Mononuclear cell (primary cell): ENCODE data around the gene ZNF691. TPM values are rescaled to one million over a fixed set of nuclear protein-coding genes. Genes with fewer than 3 reads are reported as not detected.
"Not testable (repeated sequence)": the region's sequence is repeated elsewhere in the genome, so short reads cannot be mapped to it uniquely, and the experiment has no call there.

ENCODE experiments used
- H3K27me3 ChIP-seq: 2 replicates; pipeline ENCODE4 v1.6.0; 2011; ENCODE audit warnings: low read length, control low read depth; ENCODE audit not compliant: insufficient read depth
- H3K4me1 ChIP-seq: 2 replicates; pipeline ENCODE4 v1.5.1; 2011; ENCODE audit warnings: mild to moderate bottlenecking, low read length, control low read depth; ENCODE audit not compliant: insufficient read depth
- H3K4me3 ChIP-seq: 2 replicates; pipeline ENCODE4 v1.5.1; 2011; ENCODE audit warnings: mild to moderate bottlenecking, low read length, moderate library complexity
- H3K9me3 ChIP-seq: 2 replicates; pipeline ENCODE4 v1.5.1; 2011; ENCODE audit warnings: low read depth, mild to moderate bottlenecking, control low read depth, low read length
- total RNA-seq: library from RNA; depleted of rRNA; stranded (reverse); fragments of >200 nt; gene quantifications from one replicate; pipeline ENCODE4 v1.2.3, GENCODE V29; 2012

ZNF691 gene, protein sequence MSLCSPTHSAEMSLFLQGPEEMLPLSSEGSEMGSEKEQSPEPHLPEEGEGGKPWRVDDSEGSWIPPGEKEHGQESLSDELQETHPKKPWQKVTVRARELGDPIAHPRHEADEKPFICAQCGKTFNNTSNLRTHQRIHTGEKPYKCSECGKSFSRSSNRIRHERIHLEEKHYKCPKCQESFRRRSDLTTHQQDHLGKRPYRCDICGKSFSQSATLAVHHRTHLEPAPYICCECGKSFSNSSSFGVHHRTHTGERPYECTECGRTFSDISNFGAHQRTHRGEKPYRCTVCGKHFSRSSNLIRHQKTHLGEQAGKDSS
- 1.6 TPM for total RNA-seq

DNA sequence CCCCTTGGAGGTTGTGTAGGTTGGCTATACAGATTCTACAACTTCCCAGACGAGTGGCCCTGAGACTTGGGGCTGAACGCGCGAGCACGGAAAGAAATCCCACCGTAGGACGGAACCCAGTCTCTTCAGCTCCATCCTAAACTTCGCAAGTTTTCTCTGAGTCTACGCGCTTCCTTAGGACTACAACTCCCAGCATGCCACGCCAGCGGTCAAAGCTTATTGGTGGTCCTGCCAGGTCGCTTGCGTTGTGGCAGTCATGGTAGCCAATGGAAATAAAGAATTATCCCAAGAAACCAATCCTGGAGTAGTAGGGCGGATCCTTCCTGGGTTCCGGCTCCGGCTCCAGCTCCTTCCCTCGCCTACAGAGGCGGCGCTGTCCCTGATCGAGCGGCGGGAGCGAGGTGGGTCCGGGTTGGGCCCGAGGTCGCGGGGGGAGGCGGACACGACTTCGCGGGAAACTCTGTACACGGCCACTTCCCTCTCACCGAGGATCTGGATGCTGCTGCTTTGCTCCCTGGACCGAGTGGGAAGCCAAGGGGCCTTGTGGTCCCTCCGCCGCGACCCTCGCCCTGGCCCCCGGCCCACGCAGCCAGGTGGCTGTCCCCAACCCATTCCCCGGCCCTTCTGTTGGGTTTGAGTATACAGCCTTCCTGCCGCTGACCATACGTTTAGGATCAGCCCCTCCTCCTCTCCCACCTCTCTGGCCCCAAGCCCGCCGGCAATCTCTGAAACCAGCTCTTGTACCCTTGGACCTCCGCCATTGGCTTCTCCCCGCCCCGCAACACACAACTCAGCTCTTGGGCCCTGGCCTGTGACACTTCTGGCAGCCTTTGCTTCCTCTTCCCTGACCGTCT, at the start of gene ZNF691:
Gene ZNF691, plus strand, starts transcription at position 357 of the 854 bp plus-strand sequence. CDS start 3,046 bp downstream, outside the sequence.
- Histone ChIP-seq H3K4me3 (peak within 1 kb of the TSS; percentile 85), H3K9me3 (no peaks in the 10 kb centered on the region)

DNA sequence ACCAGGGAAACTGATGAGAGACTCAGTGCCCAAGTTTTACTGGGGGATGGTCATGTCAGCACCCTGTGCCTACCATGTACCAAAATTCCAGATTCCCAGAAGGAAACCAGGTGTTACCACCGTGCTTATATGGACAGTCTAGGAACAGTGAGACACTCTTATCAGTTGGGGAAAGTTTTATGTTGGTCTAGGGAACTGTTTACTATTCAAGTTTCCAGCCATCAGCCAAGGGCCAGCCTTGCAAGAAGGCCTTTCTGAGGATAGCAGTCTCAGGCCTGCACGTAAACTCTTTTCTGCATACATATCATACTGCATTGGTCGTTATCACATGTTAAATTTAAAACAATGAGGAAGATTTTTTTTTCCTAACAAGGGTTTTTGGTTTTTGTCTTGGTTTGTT, 49.0 kb upstream of the ZNF691 start:
- Histone ChIP-seq H3K9me3 (no peaks in the 10 kb centered on the region), H3K27me3 (no peaks in the 10 kb centered on the region), H3K4me1 (no peaks in the 10 kb centered on the region), H3K4me3 (no peak overlapping the region)

More for the DNA sequence above, at the start of gene ZNF691:
- Histone ChIP-seq H3K4me1 (peaks cover 23% of the 10 kb centered on the region), H3K27me3 (no peaks in the 10 kb centered on the region)

DNA sequence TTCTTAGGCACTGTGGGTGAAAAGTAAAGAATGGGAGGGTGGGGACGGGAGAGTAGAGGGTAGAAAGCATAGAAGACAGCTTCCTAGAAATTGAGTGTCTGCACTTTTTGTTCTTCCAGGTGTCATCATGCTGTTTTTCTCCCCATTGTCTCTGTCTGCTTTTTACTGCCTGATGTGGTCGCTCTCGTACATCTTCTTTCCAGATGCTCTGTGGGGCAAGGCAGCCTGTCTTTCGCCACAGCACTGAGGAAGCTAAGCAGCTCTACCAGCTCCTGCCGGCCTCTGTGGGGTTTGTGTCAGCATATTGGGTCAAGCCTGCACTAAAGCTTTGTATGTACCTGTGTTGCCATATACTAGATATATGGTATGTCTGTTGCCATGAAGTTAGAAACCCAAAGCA, 48.4 kb upstream of the ZNF691 start:
- Histone ChIP-seq H3K4me1 (no peaks in the 10 kb centered on the region), H3K27me3 (no peaks in the 10 kb centered on the region), H3K4me3 (no peak overlapping the region), H3K9me3 (no peaks in the 10 kb centered on the region)

DNA sequence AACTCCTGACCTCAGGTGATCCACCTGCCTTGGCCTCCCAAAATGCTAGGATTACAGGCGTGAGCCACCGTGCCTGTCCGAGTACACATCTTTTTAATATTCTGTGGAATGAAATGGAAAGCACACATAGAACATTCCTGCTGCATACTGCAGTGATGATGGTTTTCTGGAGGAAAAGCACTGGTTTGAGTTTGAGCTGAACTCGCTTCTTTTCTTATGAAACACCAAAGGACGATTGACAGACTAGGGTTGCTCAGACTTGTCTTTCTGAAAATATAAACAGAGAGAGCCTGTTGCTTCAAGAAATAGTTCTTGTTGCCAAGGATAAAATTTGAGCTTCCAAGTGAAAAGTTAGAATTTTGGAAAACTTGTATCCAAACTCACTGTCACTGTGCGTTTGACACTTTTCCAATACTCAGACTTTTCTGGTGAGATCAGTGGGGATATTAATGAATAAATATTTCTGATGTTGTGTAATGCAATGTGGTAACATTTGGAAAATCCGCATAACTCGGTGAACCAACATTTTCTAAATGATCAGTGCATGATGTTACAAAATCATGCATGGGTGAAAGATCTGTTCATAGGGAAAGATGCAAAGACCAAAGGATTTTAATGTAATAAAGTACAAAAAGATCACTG, 44.5 kb upstream of the ZNF691 start:
- Histone ChIP-seq H3K4me1 (no peaks in the 10 kb centered on the region), H3K4me3 (no peak overlapping the region), H3K9me3 (no peaks in the 10 kb centered on the region), H3K27me3 (no peaks in the 10 kb centered on the region)

DNA sequence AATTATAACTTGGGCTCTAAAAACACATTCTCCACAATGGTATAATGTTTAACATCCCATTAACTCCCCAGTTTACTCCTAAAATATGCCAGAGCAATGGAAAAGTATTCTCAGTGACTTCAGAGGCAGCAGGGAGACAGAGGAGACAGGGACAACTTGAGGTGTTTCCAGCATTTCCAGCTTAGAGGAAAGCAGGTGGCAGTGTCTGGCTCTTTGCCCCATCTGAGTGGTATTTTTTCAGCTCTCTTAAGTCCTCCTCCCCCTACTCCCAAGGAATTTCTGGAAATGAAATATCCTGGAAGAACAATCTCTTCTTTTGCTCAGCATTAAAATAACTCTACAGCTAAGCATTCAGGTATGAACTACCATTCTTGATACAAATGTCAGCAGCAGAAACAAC, 40.2 kb upstream of the ZNF691 start:
- H3K4me3 ChIP-seq, result no peak overlapping the region
- H3K9me3 ChIP-seq, result no peaks in the 10 kb centered on the region
- H3K27me3 ChIP-seq, result no peaks in the 10 kb centered on the region
- no peaks in the 10 kb centered on the region for H3K4me1 ChIP-seq

DNA sequence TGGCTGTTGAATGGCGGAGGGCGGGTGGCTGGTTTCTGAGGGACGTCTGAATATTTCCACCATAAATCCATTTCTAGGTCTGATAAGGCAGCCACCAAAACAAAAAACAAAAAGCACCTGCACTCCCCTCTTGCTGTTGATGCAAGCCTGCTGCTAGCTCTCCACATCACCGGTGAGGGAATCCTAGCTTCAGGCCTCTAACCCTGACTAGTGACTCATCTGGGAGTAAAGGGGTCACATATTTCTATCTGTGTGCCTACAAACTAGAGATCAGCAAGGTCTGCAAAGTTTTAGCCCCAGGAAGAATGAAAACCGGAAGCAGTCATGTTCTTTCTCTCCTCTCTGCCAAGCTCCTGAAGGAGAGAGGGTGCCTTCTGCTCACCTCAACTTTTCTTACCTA, 39.8 kb upstream of the ZNF691 start:
- H3K27me3 ChIP-seq, result no peaks in the 10 kb centered on the region
- H3K9me3 ChIP-seq, result no peaks in the 10 kb centered on the region
- no peak overlapping the region for H3K4me3 ChIP-seq
- H3K4me1 ChIP-seq, result no peaks in the 10 kb centered on the region

DNA sequence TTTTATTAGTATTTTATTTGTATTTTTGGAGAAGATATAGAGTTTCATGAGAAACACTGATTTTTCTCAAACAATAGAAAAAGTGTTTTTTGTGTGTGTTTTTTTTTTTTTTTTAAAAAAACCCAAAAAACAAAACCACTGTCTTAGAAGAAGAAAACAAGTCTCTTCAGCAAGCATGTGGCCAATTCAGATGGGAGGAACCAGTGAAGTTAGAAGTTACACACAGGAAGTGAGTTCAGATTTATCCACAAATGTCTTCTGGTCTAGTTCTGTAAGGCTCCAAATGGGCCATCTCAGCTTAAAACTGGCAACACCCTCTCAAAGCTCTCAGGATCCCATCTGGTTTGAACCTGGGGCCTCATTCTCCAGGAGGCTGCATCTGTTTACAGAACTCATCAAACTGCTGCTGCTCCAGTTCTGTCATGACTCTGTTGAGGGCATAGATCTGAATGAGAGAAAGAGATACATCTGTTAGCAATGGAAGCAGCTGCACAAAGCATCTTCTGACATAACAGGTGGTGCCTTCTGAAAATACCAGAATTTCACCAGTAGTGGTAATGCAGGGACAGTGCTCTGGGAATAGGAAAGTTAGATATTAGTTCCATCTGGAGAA, 39.3 kb upstream of the ZNF691 start:
- Histone ChIP-seq H3K4me3 (no peak overlapping the region), H3K4me1 (no peaks in the 10 kb centered on the region)

DNA sequence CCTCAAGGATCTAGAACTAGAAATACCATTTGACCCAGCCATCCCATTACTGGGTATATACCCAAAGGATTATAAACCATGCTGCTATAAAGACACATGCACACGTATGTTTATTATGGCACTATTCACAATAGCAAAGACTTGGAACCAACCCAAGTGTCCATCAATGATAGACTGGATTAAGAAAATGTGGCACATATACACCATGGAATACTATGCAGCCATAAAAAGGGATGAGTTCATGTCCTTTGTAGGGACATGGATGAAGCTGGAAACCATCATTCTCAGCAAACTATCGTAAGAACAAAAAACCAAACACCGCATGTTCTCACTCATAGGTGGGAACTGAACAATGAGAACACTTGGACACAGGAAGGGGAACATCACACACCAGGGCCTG, 31.6 kb upstream of the ZNF691 start:
- peaks cover 19% of the 10 kb centered on the region for H3K4me1 ChIP-seq
- H3K4me3 ChIP-seq, H3K9me3 ChIP-seq, H3K27me3 ChIP-seq: not testable (repeated sequence)

More for the DNA sequence above, 39.3 kb upstream of the ZNF691 start:
- no peaks in the 10 kb centered on the region for H3K9me3 ChIP-seq
- no peaks in the 10 kb centered on the region for H3K27me3 ChIP-seq

DNA sequence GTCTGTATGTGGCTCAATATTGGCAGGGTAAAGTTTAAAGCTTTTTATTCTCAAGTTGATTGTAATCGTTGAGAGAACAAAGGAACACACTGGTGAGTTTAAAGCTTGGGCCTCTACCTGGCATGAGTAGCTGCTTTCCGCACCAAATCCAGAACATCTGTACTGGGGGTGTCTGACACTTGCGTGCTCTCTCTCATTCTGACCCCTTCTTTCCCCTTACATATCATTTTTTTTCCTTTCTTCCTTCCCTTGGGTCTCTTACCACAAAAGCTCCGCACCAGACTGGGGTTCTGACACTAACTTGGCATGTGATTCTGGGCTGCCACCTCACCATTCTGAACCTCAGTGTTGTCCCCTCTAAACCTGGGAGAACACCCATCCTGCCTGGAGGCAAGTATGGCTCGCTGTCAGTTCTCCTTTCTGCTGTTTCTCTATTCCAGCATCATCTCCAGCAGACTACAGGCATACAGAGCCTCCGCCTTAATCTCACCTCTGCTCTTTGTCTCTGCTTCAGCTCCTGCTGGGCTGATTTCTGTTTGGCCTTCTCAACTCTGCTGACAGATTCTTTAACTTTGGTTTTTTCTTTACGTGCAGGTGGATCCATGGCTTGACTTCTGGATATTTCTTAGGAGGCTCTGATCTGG, 30.4 kb upstream of the ZNF691 start:
- peaks cover 19% of the 10 kb centered on the region for H3K4me1 ChIP-seq
- H3K9me3 ChIP-seq, result no peaks in the 10 kb centered on the region
- H3K4me3 ChIP-seq, result peak overlapping the region; percentile 65
- no peaks in the 10 kb centered on the region for H3K27me3 ChIP-seq

DNA sequence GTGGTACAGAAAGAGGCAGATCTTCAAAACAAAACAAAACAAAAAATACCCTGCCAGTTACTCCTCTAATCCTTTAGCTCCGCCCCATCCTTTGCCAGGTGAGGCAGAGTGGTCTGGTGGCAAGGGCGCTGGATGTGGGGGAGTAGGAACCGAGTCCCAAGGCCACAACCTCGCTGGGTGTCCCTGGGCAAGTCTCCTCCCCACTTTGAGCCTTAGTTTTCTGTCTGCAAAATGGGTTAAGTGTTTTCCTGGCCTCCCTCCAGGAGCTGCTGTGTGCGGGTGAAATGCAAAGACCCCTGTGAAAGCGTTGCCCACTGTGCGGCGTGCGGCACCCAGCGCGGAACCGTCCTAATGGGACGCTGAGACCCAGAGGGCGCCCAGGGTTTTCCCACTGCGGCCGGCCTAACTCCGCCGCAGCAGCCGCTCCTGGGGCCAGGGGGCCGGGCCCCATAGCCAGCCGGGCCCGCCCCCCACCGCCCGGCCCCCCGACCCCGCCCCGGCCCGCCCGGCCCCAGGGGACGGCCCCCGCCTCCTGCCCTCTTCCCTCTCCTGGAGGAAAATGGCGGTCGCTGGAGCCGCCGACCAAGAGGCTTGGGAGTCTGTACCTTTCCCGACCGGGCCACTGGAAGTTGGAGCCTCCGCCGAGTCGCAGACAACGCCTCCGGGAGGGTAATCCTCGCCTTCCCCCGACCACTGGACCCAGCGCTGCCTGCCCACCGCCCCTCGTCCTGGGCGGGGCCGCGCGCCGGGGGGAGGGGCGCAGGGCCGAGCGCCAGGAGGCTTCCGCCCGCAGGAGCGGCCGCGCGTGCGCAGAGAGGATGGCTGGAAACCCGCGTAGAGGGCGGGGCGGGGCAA, 29.6 kb upstream of the ZNF691 start, which contains the start of the genes ERMAP and SVBP:
Gene ERMAP, plus strand, starts transcription at position 538 of the 855 bp plus-strand sequence. CDS start 13,327 bp downstream, outside the sequence.
Gene SVBP, minus strand, starts transcription at position 813 of the 855 bp plus-strand sequence. CDS start 853 bp downstream, outside the sequence.
- Histone ChIP-seq H3K27me3 (no peaks in the 10 kb centered on the region), H3K4me3 (peak within 1 kb of the TSS; percentile 65), H3K9me3 (no peaks in the 10 kb centered on the region), H3K4me1 (peaks cover 19% of the 10 kb centered on the region)

DNA sequence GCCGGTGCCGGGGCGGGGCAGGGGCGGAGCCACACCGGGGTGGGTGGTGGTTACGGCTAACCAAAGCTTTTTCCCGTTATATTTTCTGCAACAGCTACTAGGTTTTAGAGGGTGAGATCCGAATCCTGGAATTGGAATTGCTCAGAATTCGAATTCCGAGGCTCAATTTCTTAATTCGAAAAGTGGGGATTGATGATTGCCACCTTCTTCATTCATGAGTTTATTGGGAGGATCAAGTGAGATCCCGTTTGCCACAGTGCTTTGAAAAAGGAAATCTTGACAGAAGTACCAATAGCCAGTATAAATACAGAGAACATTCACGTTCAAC, 29.0 kb upstream of the ZNF691 start:
- Histone ChIP-seq H3K27me3 (no peaks in the 10 kb centered on the region), H3K9me3 (no peaks in the 10 kb centered on the region), H3K4me1 (peaks cover 19% of the 10 kb centered on the region), H3K4me3 (peak overlapping the region; percentile 39)

DNA sequence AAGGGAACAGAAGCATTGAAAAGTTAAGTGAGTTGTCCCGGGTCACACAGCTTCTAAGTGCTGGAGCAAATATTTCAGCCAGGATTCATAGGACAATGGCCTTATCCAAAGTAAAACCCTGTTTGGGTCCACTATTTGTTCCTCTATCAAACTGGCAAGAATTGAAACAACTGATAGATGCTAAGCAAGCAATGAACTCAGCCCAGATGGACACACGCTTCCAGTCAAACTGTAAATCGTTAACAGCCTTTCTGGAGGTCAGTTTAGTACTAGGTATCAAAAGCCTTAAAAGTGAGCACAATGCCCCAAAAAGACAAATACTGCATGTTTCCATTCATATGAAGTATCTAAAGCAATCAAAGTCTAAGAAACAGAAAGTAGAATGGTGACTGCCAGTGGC, 28.4 kb upstream of the ZNF691 start:
- Histone ChIP-seq H3K9me3 (no peaks in the 10 kb centered on the region), H3K4me1 (peaks cover 19% of the 10 kb centered on the region), H3K4me3 (no peak overlapping the region), H3K27me3 (no peaks in the 10 kb centered on the region)

DNA sequence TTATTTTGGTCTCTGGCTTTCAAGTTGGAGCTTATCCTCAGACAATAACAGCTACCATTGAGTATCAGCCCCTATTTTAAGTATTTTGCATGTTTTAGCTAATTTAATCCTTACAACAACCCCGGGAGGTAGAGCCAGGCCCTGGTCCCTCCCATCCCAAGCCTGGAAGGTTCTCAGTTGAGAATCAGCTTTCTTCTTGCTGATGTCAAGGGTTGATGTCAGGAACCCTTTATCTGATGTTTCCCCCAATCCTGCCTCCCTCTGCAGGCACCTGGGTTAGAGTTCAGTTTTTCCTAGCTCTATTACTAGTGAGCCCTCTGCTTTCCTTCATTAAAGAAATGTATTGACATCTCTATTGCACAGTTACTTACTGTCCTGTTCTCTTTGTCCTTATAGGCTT, 25.6 kb upstream of the ZNF691 start:
- Histone ChIP-seq H3K4me1 (peaks cover 18% of the 10 kb centered on the region), H3K27me3 (no peaks in the 10 kb centered on the region), H3K9me3 (no peaks in the 10 kb centered on the region), H3K4me3 (no peak overlapping the region)

DNA sequence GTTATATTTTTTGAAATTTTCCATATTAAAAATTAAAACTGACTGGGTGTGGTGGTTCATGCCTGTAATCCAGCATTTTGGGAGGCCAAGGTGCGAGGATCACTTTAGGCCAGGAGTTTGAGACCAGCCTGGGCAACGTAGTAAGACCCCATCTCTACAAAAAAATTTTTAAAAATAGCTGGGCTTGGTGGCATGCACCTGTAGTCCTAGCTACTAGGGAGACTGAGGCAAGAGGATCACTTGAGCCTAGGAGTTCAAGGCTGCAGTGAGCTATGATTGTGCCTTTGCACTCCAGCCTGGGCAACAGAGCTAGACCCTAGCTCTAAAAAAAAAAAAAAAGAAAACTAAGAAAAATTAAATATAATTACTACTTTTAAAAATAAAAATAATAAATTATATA, 24.7 kb upstream of the ZNF691 start:
- Histone ChIP-seq H3K4me3 (no peak overlapping the region), H3K4me1 (peaks cover 9% of the 10 kb centered on the region), H3K27me3 (no peaks in the 10 kb centered on the region), H3K9me3 (no peaks in the 10 kb centered on the region)
